CD4-positive, alpha-beta T cell (primary cell): ENCODE results near the gene CLCN1. TPM values are rescaled to one million over a fixed set of nuclear protein-coding genes. Genes with fewer than 3 reads are reported as not detected.

Experiments used
- ATAC-seq: fragments of 200-7000 bp; cut with Tn5 transposase; one replicate; pipeline ENCODE4 v1.10.0; 2022; ENCODE audit warnings: mild to moderate bottlenecking; ENCODE audit not compliant: poor library complexity
- CTCF ChIA-PET: fragments of 350-600 bp; sonication (Branson Sonifier 250); formaldehyde crosslinking; loops from one replicate; lab custom pipeline; 2021; ENCODE audit warnings: antibody characterized with exemption, inconsistent platforms; lab: Charles Lee
- POLR2A ChIA-PET: fragments of 350-600 bp; sonication (Branson Sonifier 250); formaldehyde crosslinking; loops from one replicate; lab custom pipeline; 2021; ENCODE audit warnings: antibody characterized with exemption, inconsistent platforms; lab: Charles Lee
- DNase-seq, 14 experiments: peaks; one replicate each; pipeline ENCODE4 v3.0.0-alpha.2; 2013 to 2020; ENCODE audit warnings: mixed read lengths in 2 of 14
- H3K27ac ChIP-seq, 2 donors: one replicate each; pipeline versions ENCODE4 v1.5.1 to v1.7.0; 2013; ENCODE audit warnings: low read length in 2 of 2, low read depth in 1 of 2, mild to moderate bottlenecking in 1 of 2
- H3K27me3 ChIP-seq, 2 experiments: 1 replicate in 1 of 2; 2 replicates in 1 of 2; pipeline versions ENCODE4 v1.6.1 to v1.7.0; 2013; ENCODE audit warnings: low read length in 2 of 2, control low read depth in 1 of 2, mild to moderate bottlenecking in 1 of 2, moderate library complexity in 1 of 2; ENCODE audit not compliant: insufficient read depth in 2 of 2, control insufficient read depth in 1 of 2
- H3K36me3 ChIP-seq: one replicate; pipeline ENCODE4 v1.6.1; 2013; ENCODE audit warnings: low read length, control low read depth; ENCODE audit not compliant: insufficient read depth
- H3K4me1 ChIP-seq: one replicate; pipeline ENCODE4 v1.6.1; 2013; ENCODE audit warnings: low read length, control low read depth; ENCODE audit not compliant: insufficient read depth
- H3K4me3 ChIP-seq: one replicate; pipeline ENCODE4 v1.5.1; 2013; ENCODE audit warnings: mild to moderate bottlenecking, low read length, moderate library complexity
- H3K9me3 ChIP-seq, 2 experiments: 1 replicate in 1 of 2; 2 replicates in 1 of 2; pipeline versions ENCODE4 v1.6.1 to v1.7.0; 2013; ENCODE audit warnings: low read length in 2 of 2, mild to moderate bottlenecking in 2 of 2, control low read depth in 1 of 2, moderate library complexity in 1 of 2; ENCODE audit not compliant: control insufficient read depth in 1 of 2, insufficient read depth in 1 of 2
- H3K27ac Mint-ChIP-seq: one replicate; pipeline ENCODE4 v1.8.0; 2020; ENCODE audit warnings: mixed read lengths
- H3K27me3 Mint-ChIP-seq: one replicate; pipeline ENCODE4 v1.8.0; 2021; ENCODE audit warnings: mixed read lengths
- H3K36me3 Mint-ChIP-seq: one replicate; pipeline ENCODE4 v1.8.0; 2021; ENCODE audit warnings: low read depth, mixed read lengths
- H3K4me1 Mint-ChIP-seq: one replicate; pipeline ENCODE4 v1.8.0; 2021; ENCODE audit warnings: low read depth, mixed read lengths
- H3K4me3 Mint-ChIP-seq: one replicate; pipeline ENCODE4 v1.8.0; 2020; ENCODE audit warnings: mild to moderate bottlenecking, mixed read lengths
- H3K9me3 Mint-ChIP-seq: one replicate; pipeline ENCODE4 v1.8.0; 2020; ENCODE audit warnings: mixed read lengths
- intact Hi-C, 2 experiments: fragments of 100-400 bp; cut with DNase I in 1 of 2; cut with micrococcal nuclease in 1 of 2; formaldehyde crosslinking; loops; one replicate each; pipeline versions ENCODE4 v1.15.1 to v1.9.0; 2023 to 2025; cut with DNase I, micrococcal nuclease
- total RNA-seq, 174 experiments: library from RNA in 2 of 174; stranded (reverse) in 2 of 174; gene quantifications; one replicate each; pipeline ENCODE4 v1.2.3 and lab custom pipeline; 2021 to 2026
- TF ChIP-seq, protein P1 (sequence below): fragments of 200-600 bp; IDR thresholded peaks from one replicate; pipeline ENCODE4 v1.8.0; 2022; ENCODE audit warnings: antibody characterized with exemption, mild to moderate bottlenecking

CLCN1 gene
- total RNA-seq, 2 experiments from 2014 or later = not detected

DNA sequence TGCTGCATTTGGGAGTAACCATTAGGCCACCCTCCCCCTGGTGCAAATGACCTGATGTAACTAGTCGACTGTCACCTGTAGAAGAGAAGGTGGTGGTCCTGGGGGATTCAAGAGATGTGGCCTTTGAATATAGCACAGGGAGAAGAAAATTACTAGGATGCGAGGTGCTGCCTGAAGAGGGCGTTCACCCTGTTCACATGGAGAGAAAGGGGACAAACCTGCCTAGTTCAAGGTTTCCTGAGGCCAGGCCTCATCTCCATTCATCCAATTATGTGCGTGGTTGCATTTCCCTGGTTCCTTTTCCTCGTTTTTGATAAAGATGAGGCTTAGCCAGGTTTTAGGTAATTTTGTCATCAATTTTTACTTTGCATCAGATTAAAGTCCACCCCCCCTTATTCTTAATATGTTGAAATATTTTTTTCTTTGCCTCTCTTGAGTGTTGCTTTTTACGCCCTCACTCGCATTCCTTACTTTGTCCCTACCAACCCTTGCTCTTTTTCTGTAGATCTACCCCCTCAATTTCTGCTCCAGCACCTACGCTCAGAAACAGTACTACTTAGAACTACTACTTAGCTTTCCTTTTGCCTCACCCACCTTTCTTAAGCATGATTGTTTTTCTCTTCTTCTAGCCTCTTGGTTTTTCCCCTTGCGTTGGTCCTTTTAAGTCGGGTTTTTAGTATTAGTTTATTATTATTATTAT is 13.7 kb downstream of the CLCN1 start:
- ATAC-seq (no peak), DNase-seq (no peak)
- intact Hi-C loops = no loop called here
- H3K27ac Mint-ChIP-seq = no peak overlapping the region
- H3K9me3 ChIP-seq = no peaks in the 10 kb centered on the region
- no peaks in the 10 kb centered on the region for H3K36me3 Mint-ChIP-seq
- H3K4me1 ChIP-seq = no peaks in the 10 kb centered on the region
- POLR2A ChIA-PET = no interaction called here
- no peaks in the 10 kb centered on the region for H3K36me3 ChIP-seq
- CTCF ChIA-PET = interaction anchor here (0.7 kb wide), 1 partner anchor 1084 kb away, joined by 3 read pairs; no protein-coding TSS in a partner anchor
- TF ChIP-seq, protein P1, sequence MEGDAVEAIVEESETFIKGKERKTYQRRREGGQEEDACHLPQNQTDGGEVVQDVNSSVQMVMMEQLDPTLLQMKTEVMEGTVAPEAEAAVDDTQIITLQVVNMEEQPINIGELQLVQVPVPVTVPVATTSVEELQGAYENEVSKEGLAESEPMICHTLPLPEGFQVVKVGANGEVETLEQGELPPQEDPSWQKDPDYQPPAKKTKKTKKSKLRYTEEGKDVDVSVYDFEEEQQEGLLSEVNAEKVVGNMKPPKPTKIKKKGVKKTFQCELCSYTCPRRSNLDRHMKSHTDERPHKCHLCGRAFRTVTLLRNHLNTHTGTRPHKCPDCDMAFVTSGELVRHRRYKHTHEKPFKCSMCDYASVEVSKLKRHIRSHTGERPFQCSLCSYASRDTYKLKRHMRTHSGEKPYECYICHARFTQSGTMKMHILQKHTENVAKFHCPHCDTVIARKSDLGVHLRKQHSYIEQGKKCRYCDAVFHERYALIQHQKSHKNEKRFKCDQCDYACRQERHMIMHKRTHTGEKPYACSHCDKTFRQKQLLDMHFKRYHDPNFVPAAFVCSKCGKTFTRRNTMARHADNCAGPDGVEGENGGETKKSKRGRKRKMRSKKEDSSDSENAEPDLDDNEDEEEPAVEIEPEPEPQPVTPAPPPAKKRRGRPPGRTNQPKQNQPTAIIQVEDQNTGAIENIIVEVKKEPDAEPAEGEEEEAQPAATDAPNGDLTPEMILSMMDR = no peak
- peaks cover 4% of the 10 kb centered on the region for H3K27me3 Mint-ChIP-seq
- H3K4me3 ChIP-seq = no peak overlapping the region
- no peaks in the 10 kb centered on the region for H3K9me3 Mint-ChIP-seq
- H3K27me3 ChIP-seq = no peaks in the 10 kb centered on the region
- peaks cover 9% of the 10 kb centered on the region for H3K4me1 Mint-ChIP-seq
- no peak overlapping the region for H3K27ac ChIP-seq
- no peak overlapping the region for H3K4me3 Mint-ChIP-seq

DNA sequence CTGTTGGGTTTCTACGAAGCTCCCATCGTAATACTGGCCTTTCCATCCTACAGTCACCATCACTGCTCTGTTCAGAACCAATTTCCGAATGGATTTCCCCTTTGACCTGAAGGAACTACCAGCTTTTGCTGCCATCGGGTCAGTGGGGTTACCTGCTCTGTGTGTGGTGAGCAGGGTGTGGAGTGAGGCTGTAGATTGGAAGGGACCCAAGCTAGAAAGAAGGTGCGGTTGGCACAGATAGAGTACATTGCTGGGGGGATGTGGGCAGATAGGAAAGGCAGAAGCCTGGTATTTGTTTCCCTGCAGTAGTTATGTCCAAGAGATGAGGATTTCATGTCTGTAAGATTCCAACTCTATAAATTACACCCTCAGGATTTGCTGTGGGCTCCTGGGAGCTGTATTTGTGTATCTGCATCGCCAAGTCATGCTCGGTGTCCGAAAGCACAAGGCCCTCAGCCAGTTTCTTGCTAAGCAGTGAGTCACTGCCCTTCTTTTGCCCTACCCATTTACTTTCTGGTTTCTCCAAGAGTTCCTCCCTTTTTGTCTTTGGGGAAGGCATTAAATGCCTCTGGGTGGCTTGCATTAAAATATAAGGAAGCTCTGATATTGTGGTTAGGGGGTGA is 15.4 kb downstream of the CLCN1 start:
- Mint-ChIP-seq H3K36me3 (no peaks in the 10 kb centered on the region), H3K27ac (no peak overlapping the region), H3K9me3 (no peaks in the 10 kb centered on the region), H3K27me3 (peaks cover 4% of the 10 kb centered on the region), H3K4me1 (no peaks in the 10 kb centered on the region), H3K4me3 (no peak overlapping the region)
- Histone ChIP-seq H3K4me1 (no peaks in the 10 kb centered on the region), H3K4me3 (no peak overlapping the region), H3K27ac (no peak overlapping the region), H3K9me3 (no peaks in the 10 kb centered on the region), H3K27me3 (no peaks in the 10 kb centered on the region), H3K36me3 (no peaks in the 10 kb centered on the region)
- intact Hi-C loops = no loop called here
- ChIA-PET POLR2A (no interaction called here), CTCF (interaction anchor here (0.8 kb wide), 1 partner anchor 116 kb away, joined by 3 read pairs; no protein-coding TSS in a partner anchor)
- TF ChIP-seq, protein P1 = no peak
- DNase-seq (no peak), ATAC-seq (no peak)

DNA sequence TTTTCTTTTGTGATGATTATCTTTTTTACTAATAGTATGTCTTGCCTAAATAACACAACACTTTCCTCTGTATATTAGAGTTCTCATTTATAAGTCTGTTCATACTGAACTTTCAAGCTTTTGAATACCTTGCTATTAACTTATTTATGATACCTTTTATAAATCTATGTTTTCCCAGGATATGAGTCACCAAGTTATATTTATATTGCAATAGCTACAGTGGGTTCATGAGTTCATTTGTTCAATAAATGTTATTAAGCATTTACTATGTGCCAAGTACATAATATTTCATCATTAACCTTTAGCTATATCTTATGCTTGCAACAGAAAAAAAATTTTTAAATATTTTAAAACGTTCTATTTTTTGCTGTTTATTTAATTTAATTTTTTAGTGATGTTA is 18.3 kb downstream of the CLCN1 start:
- ChIA-PET CTCF (interaction anchor here (1.4 kb wide), 1 partner anchor 94 kb away, joined by 4 read pairs; no protein-coding TSS in a partner anchor), POLR2A (no interaction called here)
- H3K27me3 Mint-ChIP-seq = peaks cover 19% of the 10 kb centered on the region
- H3K9me3 ChIP-seq = no peaks in the 10 kb centered on the region
- no peak overlapping the region for H3K4me3 Mint-ChIP-seq
- H3K4me1 ChIP-seq = no peaks in the 10 kb centered on the region
- no peak for DNase-seq
- no peaks in the 10 kb centered on the region for H3K27me3 ChIP-seq
- H3K9me3 Mint-ChIP-seq = no peaks in the 10 kb centered on the region
- no peak overlapping the region for H3K4me3 ChIP-seq
- ATAC-seq = no peak
- no peaks in the 10 kb centered on the region for H3K36me3 Mint-ChIP-seq
- H3K36me3 ChIP-seq = no peaks in the 10 kb centered on the region
- H3K4me1 Mint-ChIP-seq = no peaks in the 10 kb centered on the region
- H3K27ac ChIP-seq = no peak overlapping the region
- H3K27ac Mint-ChIP-seq = no peak overlapping the region
- TF ChIP-seq, protein P1 = no peak
- intact Hi-C loops = no loop called here
